Endometrial microvascular endothelial cells (primary cell): Measurements from ENCODE around the gene CPZ. TPM values are rescaled to one million over a fixed set of nuclear protein-coding genes. Genes with fewer than 3 reads are reported as not detected.

Experiments
- in situ Hi-C: cut with HindIII; loops from 2 replicates; pipeline ENCODE4 v1.10.0; 2017; ENCODE audit warnings: low sequenced_read_pairs, low pct_unique_long_range_greater_than_20kb; ENCODE audit errors: inconsistent ontology term
- total RNA-seq: library from RNA; depleted of rRNA; stranded (reverse); fragments of >200 nt; gene quantifications from one replicate; pipeline ENCODE4 v1.2.3, GENCODE V29; 2015; ENCODE audit errors: inconsistent ontology term

Gene CPZ
- not detected for total RNA-seq

- in situ Hi-C loops: no loop called here
Observed at GRCh38 chr4:8592366-8593263, at the start of gene CPZ. Gene CPZ, plus strand, starts transcription at chr4:8592765. Its CDS starts 69 bp downstream, at chr4:8592834.

- in situ Hi-C loops: no loop called here
Observed at GRCh38 chr4:8542776-8543525, 49.6 kb upstream of the CPZ start.

- in situ Hi-C loops: no loop called here
Observed at GRCh38 chr4:8543623-8544022, 48.9 kb upstream of the CPZ start.

DNA sequence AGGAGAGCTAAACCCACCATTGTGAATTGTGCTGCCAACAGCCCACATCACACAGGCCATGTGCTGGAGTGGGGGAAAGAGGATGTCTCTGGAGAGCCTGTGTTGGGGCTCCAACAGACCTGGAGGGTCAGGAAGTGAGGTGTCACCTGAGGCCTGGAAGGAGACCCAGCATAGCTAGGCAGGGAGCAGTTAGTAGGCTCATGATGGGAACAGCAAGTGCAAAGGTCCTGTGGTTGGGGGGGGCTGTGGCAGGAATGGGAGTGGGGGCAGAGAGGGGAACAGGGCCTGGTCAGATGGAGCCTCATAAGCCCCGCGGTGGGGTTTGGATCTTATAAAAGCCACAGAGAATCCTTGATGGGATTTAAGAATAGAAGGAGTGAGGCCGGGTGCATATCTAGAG lies 48.3 kb upstream of the CPZ start:
- in situ Hi-C loops: no loop called here

GRCh38 chr4:8544741-8545438 lies 47.7 kb upstream of the CPZ start:
- in situ Hi-C loops: no loop called here

- in situ Hi-C loops: no loop called here
Observed at GRCh38 chr4:8545439-8545765, 47.2 kb upstream of the CPZ start.

DNA sequence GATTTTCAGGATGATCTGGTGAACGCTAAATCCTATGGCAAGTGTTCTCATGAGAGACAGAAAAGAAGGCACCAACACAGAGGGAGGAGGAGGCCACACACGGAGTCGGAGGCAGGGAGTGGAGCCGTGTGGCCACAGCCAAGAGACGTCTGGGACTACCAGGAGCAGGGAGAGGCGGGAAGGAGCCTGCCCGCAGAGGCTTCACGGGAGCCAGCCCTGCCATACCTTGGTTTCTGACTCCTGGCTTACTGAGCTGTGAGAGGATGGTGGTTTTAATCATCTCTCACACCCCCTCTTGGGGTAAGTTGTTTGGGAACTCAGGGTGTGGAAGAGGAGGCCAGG lies 45.8 kb upstream of the CPZ start:
- in situ Hi-C loops: no loop called here

DNA sequence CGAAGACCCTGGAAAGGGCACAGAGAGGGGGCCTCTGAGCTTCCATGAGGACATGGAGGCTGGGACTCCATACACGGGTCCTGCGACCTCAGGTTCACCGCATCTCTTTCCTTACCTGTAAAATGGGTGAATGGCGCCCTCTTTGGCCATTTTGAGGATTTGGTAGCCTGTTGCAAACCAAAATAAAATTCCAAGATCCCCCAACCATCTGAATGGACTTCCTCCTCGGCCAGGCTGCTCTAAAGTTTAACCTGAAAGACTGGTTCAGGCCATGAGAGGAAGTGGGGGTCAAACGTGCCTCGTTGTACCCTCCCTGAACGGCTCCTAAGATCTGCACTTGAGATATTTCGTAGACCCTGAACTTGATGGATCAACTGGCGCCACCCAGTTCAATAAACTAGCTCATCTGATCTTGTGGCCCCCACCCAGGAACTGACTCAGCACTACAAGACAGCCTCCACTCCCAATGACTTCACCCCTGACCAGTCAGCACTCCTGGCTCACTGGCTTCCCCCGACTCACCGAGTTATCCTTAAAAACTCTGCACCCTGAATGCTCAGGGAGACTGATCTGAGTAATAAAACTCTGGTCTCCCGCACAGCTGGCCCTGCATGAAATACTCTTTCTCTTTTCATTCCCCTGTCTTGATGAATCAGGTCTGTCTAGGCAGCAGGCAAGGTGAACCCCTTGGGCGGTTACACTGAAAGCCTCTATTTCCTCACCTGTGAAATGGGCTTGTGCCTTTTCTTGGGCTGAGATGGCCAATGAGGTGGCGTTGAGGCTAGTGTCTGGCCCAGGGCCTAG lies 45.3 kb upstream of the CPZ start:
- in situ Hi-C loops: no loop called here

GRCh38 chr4:8547912-8548730 lies 44.4 kb upstream of the CPZ start:
- in situ Hi-C loops: no loop called here

- in situ Hi-C loops: no loop called here
Observed at GRCh38 chr4:8548731-8549351, 43.7 kb upstream of the CPZ start.

GRCh38 chr4:8549352-8549931 lies 43.1 kb upstream of the CPZ start:
- in situ Hi-C loops: no loop called here

DNA sequence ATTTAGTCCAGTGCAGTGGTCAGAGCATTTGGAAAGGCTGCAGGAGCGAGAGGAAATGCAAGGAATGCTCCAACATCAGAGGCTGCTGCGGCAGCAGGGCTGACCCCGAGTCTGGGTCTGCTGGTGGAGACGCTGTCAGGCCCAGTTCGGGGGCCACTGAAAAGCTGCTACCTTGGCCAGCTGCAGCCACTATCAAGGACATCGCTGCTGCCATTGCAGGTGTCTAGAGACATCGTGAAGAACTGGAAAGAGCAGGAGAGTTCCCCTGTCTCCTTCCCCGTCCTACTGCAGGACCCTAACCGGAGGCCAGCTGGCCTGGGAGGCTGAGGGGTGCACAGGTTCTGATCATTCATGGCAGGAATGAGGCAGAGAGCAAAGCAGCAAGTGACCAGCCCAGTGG lies 41.9 kb upstream of the CPZ start:
- in situ Hi-C loops: no loop called here

GRCh38 chr4:8552024-8552423 lies 40.5 kb upstream of the CPZ start:
- in situ Hi-C loops: no loop called here

GRCh38 chr4:8552581-8553205 lies 39.9 kb upstream of the CPZ start:
- in situ Hi-C loops: no loop called here

- in situ Hi-C loops: no loop called here
Observed at GRCh38 chr4:8553216-8553615, 39.3 kb upstream of the CPZ start.

- in situ Hi-C loops: no loop called here
Observed at GRCh38 chr4:8553991-8554405, 38.6 kb upstream of the CPZ start.

- in situ Hi-C loops: no loop called here
Observed at GRCh38 chr4:8554555-8555100, 37.9 kb upstream of the CPZ start.
